8988T (cell line): ENCODE results near the gene DLG2.

ENCODE experiments used
- DNase-seq: peaks from one replicate; pipeline ENCODE4 v3.0.0; 2011

Gene DLG2

GRCh38 chr11:83682611-83682973, 1944.6 kb downstream of the DLG2 start:
- no peak for DNase-seq

GRCh38 chr11:83681906-83682610, 1945.1 kb downstream of the DLG2 start:
- DNase-seq: no peak

GRCh38 chr11:83681031-83681781, 1945.9 kb downstream of the DLG2 start:
- DNase-seq: no peak

GRCh38 chr11:83680321-83680720, 1946.8 kb downstream of the DLG2 start:
- no peak for DNase-seq

- no peak for DNase-seq
Observed at GRCh38 chr11:83678831-83679584, 1948.1 kb downstream of the DLG2 start.

- no peak for DNase-seq
Observed at GRCh38 chr11:83677730-83678129, 1949.4 kb downstream of the DLG2 start.

- no peak for DNase-seq
Observed at GRCh38 chr11:83676056-83676601, 1951.0 kb downstream of the DLG2 start.

- no peak for DNase-seq
Observed at GRCh38 chr11:83674102-83674896, 1952.8 kb downstream of the DLG2 start.

- no peak for DNase-seq
Observed at GRCh38 chr11:83671289-83671688, 1955.9 kb downstream of the DLG2 start.

GRCh38 chr11:83666149-83666548, 1961.0 kb downstream of the DLG2 start:
- DNase-seq: no peak

GRCh38 chr11:83663988-83664387, 1963.2 kb downstream of the DLG2 start:
- no peak for DNase-seq

- no peak for DNase-seq
Observed at GRCh38 chr11:83663446-83663845, 1963.7 kb downstream of the DLG2 start.

GRCh38 chr11:83662494-83662893, 1964.7 kb downstream of the DLG2 start:
- DNase-seq: no peak

- DNase-seq: no peak
Observed at GRCh38 chr11:83661491-83662350, 1965.4 kb downstream of the DLG2 start.

GRCh38 chr11:83659466-83659865, 1967.7 kb downstream of the DLG2 start:
- DNase-seq: no peak

- no peak for DNase-seq
Observed at GRCh38 chr11:83656796-83657330, 1970.3 kb downstream of the DLG2 start.

- no peak for DNase-seq
Observed at GRCh38 chr11:83655976-83656375, 1971.2 kb downstream of the DLG2 start.

- no peak for DNase-seq
Observed at GRCh38 chr11:83649528-83649855, 1977.7 kb downstream of the DLG2 start.

GRCh38 chr11:83648610-83649527, 1978.3 kb downstream of the DLG2 start:
- no peak for DNase-seq

- no peak for DNase-seq
Observed at GRCh38 chr11:83645561-83645960, 1981.6 kb downstream of the DLG2 start.
